ENCODE results near the gene TNFRSF17. TPM values are rescaled to one million over a fixed set of nuclear protein-coding genes. Genes with fewer than 3 reads are reported as not detected.
"Not testable (repeated sequence)": the region's sequence is repeated elsewhere in the genome, so short reads cannot be mapped to it uniquely, and the experiment has no call there.

Gene TNFRSF17
- total RNA-seq, 1 donor from 2014 or later = not detected

DNA sequence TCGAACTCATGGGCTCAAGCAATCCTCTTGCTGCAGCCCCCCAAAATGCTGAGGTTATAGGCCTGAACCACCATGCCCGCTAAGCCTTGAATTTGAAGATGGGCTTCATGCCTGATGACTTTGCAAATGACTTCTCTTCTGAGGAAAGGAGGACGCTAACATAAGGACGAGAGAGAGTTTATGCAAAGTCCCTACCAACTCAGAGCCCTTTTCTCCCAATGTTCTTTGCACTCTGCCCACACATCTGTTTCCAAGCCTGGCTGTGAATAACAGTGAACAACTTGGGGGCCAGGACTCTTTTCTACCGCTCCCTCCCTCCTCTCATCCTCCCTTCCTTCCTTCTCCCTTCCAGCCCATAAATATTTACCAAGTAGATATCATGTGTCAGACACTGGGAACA is 14.6 kb upstream of the TNFRSF17 start:
- Histone ChIP-seq H3K9me3 (ENCODE audit: control insufficient read depth in 3 of 3, low read length in 3 of 3) (no peaks in the 10 kb centered on the region), H3K36me3 (ENCODE audit: control insufficient read depth in 3 of 3, insufficient read depth in 3 of 3, low read length in 3 of 3) (no peaks in the 10 kb centered on the region), H3K4me3 (ENCODE audit: low read length in 3 of 3) (no peak overlapping the region), H3K27ac (ENCODE audit: low read depth, low read length) (no peak overlapping the region), H3K9ac (ENCODE audit: low read depth in 1 of 3, low read length in 3 of 3) (no peak overlapping the region), H3K27me3 (ENCODE audit: control insufficient read depth in 3 of 3, insufficient read depth in 3 of 3, low read length in 3 of 3) (no peaks in the 10 kb centered on the region), H3K4me1 (ENCODE audit: control insufficient read depth in 3 of 3, insufficient read depth in 3 of 3, low read length in 3 of 3) (no peaks in the 10 kb centered on the region)

DNA sequence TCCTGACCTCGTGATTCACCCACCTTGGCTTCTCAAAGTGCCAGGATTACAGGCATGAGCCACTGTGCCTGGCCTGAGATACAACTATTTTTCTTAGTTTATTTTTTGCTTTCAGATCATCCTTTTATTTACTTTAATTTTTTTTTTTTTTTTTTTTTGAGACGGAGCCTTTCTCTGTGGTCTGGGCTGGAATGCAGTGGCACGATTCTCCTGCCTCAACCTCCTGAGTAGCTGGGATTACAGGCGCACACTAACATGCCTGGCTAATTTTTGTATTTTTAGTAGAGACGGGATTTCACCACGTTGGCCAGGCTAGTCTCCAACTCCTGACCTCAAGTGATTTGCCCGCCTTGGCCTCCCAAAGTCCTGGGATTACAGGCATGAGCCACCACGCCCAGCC is 11.4 kb upstream of the TNFRSF17 start:
- not testable (repeated sequence) for H3K27me3 ChIP-seq (ENCODE audit: control insufficient read depth in 3 of 3, insufficient read depth in 3 of 3, low read length in 3 of 3); H3K9me3 ChIP-seq (ENCODE audit: control insufficient read depth in 3 of 3, low read length in 3 of 3); H3K36me3 ChIP-seq (ENCODE audit: control insufficient read depth in 3 of 3, insufficient read depth in 3 of 3, low read length in 3 of 3); H3K27ac ChIP-seq (ENCODE audit: low read depth, low read length); H3K4me1 ChIP-seq (ENCODE audit: control insufficient read depth in 3 of 3, insufficient read depth in 3 of 3, low read length in 3 of 3); H3K9ac ChIP-seq (ENCODE audit: low read depth in 1 of 3, low read length in 3 of 3); H3K4me3 ChIP-seq (ENCODE audit: low read length in 3 of 3)

DNA sequence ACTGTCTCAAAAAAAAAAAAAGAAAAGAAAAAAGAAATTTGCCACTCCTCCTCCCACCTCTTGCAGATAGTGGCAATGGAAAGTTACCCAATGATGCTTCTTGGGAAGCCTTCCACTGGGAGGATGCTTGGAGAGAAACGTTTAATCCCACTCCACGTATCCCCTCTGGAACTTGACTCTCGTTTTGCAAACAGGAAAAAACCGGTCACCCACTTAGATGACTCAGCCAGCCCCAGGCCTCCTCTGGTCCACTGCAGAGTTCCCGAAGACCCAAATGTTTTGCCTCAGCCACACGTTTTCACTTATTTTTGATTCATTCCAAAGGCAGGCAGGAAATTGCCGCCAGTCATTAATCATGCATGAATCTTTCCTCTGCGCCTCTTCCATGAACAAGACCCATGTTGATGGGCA is 9.3 kb upstream of the TNFRSF17 start:
- Histone ChIP-seq H3K27ac (ENCODE audit: low read depth, low read length) (no peak overlapping the region), H3K9me3 (ENCODE audit: control insufficient read depth in 3 of 3, low read length in 3 of 3) (no peaks in the 10 kb centered on the region), H3K9ac (ENCODE audit: low read depth in 1 of 3, low read length in 3 of 3) (no peak overlapping the region)

DNA sequence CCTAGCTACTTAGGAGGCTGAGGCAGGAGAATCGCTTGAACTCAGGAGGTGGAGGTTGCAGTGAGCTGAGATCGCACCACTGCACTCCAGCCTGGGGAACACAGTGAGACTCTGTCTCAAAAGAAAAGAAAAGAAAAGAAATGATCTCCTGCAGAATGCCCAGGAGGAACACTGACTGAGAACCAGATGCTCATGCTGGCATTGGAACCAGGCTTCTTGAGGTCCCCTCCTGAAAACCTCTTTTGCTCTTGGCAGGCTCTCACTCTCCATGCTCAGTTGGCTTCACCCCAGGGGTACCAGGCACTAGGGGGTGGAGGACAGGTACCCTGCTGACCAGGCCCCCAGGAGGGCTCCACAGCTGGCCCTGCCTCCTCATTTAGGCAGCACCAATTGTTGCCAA is 8.5 kb upstream of the TNFRSF17 start:
- H3K9me3 ChIP-seq (ENCODE audit: control insufficient read depth in 3 of 3, low read length in 3 of 3) = no peaks in the 10 kb centered on the region

More for the DNA sequence above, 9.3 kb upstream of the TNFRSF17 start:
- Histone ChIP-seq H3K4me3 (ENCODE audit: low read length in 3 of 3) (no peak overlapping the region), H3K27me3 (ENCODE audit: control insufficient read depth in 3 of 3, insufficient read depth in 3 of 3, low read length in 3 of 3) (no peaks in the 10 kb centered on the region), H3K4me1 (ENCODE audit: control insufficient read depth in 3 of 3, insufficient read depth in 3 of 3, low read length in 3 of 3) (no peaks in the 10 kb centered on the region), H3K36me3 (ENCODE audit: control insufficient read depth in 3 of 3, insufficient read depth in 3 of 3, low read length in 3 of 3) (no peaks in the 10 kb centered on the region)

DNA sequence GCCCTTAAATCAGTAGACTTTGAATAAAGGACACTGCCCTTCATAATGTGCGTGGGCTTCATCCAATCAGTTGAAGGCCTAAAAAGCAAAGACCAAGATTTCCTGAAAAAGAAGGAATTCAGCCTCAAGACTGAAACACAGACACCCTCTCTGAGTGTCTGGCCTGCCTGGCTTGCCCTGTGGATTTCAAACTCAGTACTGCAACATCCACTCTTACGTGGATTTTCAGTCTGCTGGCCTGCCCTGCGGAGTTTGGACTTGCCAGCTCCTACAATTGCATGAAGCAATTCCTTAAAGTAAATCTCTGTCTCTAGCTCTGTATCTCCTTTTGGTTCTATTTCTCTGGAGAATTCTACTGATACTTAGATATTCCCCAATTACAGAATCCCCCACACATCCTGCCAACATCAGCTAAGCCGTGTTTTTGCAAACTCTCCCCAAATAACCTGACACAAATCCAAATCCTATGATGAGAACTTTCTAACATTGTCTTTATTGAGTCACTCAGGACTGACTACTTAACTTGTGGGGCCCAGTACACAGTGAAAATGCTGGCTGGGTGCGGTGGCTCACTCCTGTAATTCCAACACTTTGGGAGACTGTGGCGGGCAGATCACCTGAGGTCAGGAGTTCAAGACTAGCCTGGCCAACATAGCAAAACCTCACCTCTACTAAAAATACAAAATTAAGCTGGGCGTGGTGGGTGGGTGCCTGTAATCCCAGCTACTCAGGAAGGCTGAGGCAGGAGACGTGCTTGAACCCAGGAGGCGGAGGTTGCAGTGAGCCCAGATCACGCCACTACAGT is 7.2 kb upstream of the TNFRSF17 start:
- Histone ChIP-seq H3K9me3 (ENCODE audit: control insufficient read depth in 3 of 3, low read length in 3 of 3) (no peaks in the 10 kb centered on the region), H3K27ac (ENCODE audit: low read depth, low read length) (no peak overlapping the region), H3K4me1 (ENCODE audit: control insufficient read depth in 3 of 3, insufficient read depth in 3 of 3, low read length in 3 of 3) (no peaks in the 10 kb centered on the region), H3K36me3 (ENCODE audit: control insufficient read depth in 3 of 3, insufficient read depth in 3 of 3, low read length in 3 of 3) (no peaks in the 10 kb centered on the region), H3K9ac (ENCODE audit: low read depth in 1 of 3, low read length in 3 of 3) (no peak overlapping the region), H3K4me3 (ENCODE audit: low read length in 3 of 3) (no peak overlapping the region), H3K27me3 (ENCODE audit: control insufficient read depth in 3 of 3, insufficient read depth in 3 of 3, low read length in 3 of 3) (no peaks in the 10 kb centered on the region)

More for the DNA sequence above, 8.5 kb upstream of the TNFRSF17 start:
- no peaks in the 10 kb centered on the region for H3K4me1 ChIP-seq (ENCODE audit: control insufficient read depth in 3 of 3, insufficient read depth in 3 of 3, low read length in 3 of 3)
- H3K9ac ChIP-seq (ENCODE audit: low read depth in 1 of 3, low read length in 3 of 3) = no peak overlapping the region
- H3K27ac ChIP-seq (ENCODE audit: low read depth, low read length) = no peak overlapping the region
- no peaks in the 10 kb centered on the region for H3K36me3 ChIP-seq (ENCODE audit: control insufficient read depth in 3 of 3, insufficient read depth in 3 of 3, low read length in 3 of 3)
- no peaks in the 10 kb centered on the region for H3K27me3 ChIP-seq (ENCODE audit: control insufficient read depth in 3 of 3, insufficient read depth in 3 of 3, low read length in 3 of 3)
- H3K4me3 ChIP-seq (ENCODE audit: low read length in 3 of 3) = no peak overlapping the region

DNA sequence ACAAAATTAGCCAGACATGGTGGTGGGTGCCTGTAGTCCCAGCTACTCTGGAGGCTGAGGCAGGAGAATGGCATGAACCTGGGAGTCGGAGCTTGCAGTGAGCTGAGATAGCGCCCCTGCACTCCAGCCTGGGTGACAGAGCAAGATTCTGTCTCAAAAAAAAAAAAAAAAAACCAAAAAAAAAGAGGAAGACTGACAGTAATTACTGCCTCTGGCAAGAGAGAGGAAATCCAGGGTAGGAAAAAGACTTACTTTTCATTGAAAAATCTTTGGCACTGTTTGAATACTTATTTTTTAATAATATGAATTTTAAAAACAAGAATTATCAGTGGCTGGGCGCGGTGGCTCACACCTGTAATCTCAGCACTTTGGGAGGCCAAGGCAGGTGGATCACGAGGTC is 2.6 kb upstream of the TNFRSF17 start:
- H3K36me3 ChIP-seq (ENCODE audit: control insufficient read depth in 3 of 3, insufficient read depth in 3 of 3, low read length in 3 of 3); H3K4me1 ChIP-seq (ENCODE audit: control insufficient read depth in 3 of 3, insufficient read depth in 3 of 3, low read length in 3 of 3); H3K9ac ChIP-seq (ENCODE audit: low read depth in 1 of 3, low read length in 3 of 3); H3K27ac ChIP-seq (ENCODE audit: low read depth, low read length); H3K9me3 ChIP-seq (ENCODE audit: control insufficient read depth in 3 of 3, low read length in 3 of 3); H3K4me3 ChIP-seq (ENCODE audit: low read length in 3 of 3); H3K27me3 ChIP-seq (ENCODE audit: control insufficient read depth in 3 of 3, insufficient read depth in 3 of 3, low read length in 3 of 3): not testable (repeated sequence)

DNA sequence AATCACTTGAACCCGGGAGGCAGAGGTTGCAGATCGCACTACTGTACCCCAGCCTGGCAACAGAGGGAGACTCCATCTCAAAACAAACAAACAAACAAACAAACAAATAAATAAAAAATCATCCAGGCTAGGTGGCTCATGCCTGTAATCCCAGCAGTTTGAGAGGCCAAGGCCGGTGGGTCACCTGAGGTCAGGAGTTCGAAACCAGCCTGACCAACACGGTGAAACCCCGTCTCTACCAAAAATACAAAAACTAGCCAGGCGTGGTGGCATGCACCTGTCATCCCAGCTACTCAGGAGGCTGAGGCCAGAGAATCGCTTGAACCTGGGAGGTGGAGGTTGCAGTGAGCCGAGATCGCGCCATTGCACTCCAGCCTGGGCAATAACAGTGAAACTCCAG is 2.0 kb upstream of the TNFRSF17 start:
- H3K4me1 ChIP-seq (ENCODE audit: control insufficient read depth in 3 of 3, insufficient read depth in 3 of 3, low read length in 3 of 3); H3K4me3 ChIP-seq (ENCODE audit: low read length in 3 of 3); H3K9me3 ChIP-seq (ENCODE audit: control insufficient read depth in 3 of 3, low read length in 3 of 3); H3K36me3 ChIP-seq (ENCODE audit: control insufficient read depth in 3 of 3, insufficient read depth in 3 of 3, low read length in 3 of 3); H3K9ac ChIP-seq (ENCODE audit: low read depth in 1 of 3, low read length in 3 of 3); H3K27ac ChIP-seq (ENCODE audit: low read depth, low read length); H3K27me3 ChIP-seq (ENCODE audit: control insufficient read depth in 3 of 3, insufficient read depth in 3 of 3, low read length in 3 of 3): not testable (repeated sequence)

DNA sequence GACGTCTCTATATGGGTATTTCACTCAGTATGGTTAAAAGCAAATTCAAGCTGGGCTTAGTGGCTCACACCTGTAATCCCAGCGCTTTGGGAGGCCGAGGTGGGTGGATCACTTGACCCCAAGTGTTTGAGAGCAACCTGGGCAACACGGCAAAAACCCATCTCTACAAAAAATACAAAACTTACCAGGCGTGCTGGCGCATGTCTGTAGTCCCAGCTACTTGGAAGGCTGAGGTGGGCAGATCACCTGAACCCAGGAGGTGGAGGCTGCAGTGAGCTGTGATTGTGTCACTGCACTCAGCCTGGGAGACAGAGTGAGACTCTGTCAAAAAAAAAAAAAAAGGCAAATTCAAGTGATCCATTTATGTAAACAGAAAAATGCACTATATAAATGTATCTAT is 1.3 kb upstream of the TNFRSF17 start:
- no peaks in the 10 kb centered on the region for H3K27me3 ChIP-seq (ENCODE audit: control insufficient read depth in 3 of 3, insufficient read depth in 3 of 3, low read length in 3 of 3)
- H3K36me3 ChIP-seq (ENCODE audit: control insufficient read depth in 3 of 3, insufficient read depth in 3 of 3, low read length in 3 of 3) = no peaks in the 10 kb centered on the region
- no peak overlapping the region for H3K4me3 ChIP-seq (ENCODE audit: low read length in 3 of 3)
- no peaks in the 10 kb centered on the region for H3K4me1 ChIP-seq (ENCODE audit: control insufficient read depth in 3 of 3, insufficient read depth in 3 of 3, low read length in 3 of 3)
- no peaks in the 10 kb centered on the region for H3K9me3 ChIP-seq (ENCODE audit: control insufficient read depth in 3 of 3, low read length in 3 of 3)
- no peak overlapping the region for H3K9ac ChIP-seq (ENCODE audit: low read depth in 1 of 3, low read length in 3 of 3)
- no peak overlapping the region for H3K27ac ChIP-seq (ENCODE audit: low read depth, low read length)

DNA sequence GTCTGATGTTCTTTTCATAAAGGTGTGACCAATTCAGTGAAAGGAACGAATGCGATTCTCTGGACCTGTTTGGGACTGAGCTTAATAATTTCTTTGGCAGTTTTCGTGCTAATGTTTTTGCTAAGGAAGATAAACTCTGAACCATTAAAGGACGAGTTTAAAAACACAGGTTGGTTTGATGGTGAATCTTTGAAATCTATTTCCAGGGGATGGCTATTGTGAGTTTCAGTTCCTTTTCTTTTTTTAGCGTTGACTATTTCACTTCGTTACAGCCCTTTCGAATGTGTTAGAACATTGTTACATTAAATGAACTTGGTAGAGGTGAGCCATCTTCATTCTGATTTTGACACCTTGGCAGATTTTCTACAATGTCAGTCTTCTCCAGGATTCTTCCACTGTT is 1.2 kb downstream of the TNFRSF17 start:
- Histone ChIP-seq H3K36me3 (ENCODE audit: control insufficient read depth in 3 of 3, insufficient read depth in 3 of 3, low read length in 3 of 3) (no peaks in the 10 kb centered on the region), H3K27ac (ENCODE audit: low read depth, low read length) (no peak overlapping the region), H3K9me3 (ENCODE audit: control insufficient read depth in 3 of 3, low read length in 3 of 3) (no peaks in the 10 kb centered on the region), H3K4me1 (ENCODE audit: control insufficient read depth in 3 of 3, insufficient read depth in 3 of 3, low read length in 3 of 3) (no peaks in the 10 kb centered on the region), H3K4me3 (ENCODE audit: low read length in 3 of 3) (no peak overlapping the region), H3K9ac (ENCODE audit: low read depth in 1 of 3, low read length in 3 of 3) (no peak overlapping the region), H3K27me3 (ENCODE audit: control insufficient read depth in 3 of 3, insufficient read depth in 3 of 3, low read length in 3 of 3) (no peaks in the 10 kb centered on the region)

DNA sequence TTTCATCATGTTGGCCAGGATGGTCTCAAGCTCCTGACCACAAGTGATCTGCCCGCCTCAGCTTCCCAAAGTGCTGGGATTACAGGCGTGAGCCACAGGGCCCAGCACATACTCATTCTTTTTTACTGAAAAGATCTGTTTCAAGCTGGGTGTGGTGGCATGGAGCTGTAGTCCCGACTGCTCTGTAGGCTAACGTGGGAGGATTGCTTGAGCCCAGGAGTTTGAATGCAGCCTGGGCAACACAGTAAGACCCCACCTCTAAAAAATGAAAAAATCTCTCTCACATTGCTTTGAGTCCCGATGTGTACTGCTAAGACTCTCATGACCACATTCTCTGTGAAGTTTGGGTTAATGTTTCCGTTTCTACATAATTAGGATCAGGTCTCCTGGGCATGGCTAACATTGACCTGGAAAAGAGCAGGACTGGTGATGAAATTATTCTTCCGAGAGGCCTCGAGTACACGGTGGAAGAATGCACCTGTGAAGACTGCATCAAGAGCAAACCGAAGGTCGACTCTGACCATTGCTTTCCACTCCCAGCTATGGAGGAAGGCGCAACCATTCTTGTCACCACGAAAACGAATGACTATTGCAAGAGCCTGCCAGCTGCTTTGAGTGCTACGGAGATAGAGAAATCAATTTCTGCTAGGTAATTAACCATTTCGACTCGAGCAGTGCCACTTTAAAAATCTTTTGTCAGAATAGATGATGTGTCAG is 2.3 kb downstream of the TNFRSF17 start:
- Histone ChIP-seq H3K4me1 (ENCODE audit: control insufficient read depth in 3 of 3, insufficient read depth in 3 of 3, low read length in 3 of 3) (no peaks in the 10 kb centered on the region), H3K27ac (ENCODE audit: low read depth, low read length) (no peak overlapping the region)

More for the DNA sequence above, 2.3 kb downstream of the TNFRSF17 start:
- Histone ChIP-seq H3K4me3 (ENCODE audit: low read length in 3 of 3) (no peak overlapping the region), H3K36me3 (ENCODE audit: control insufficient read depth in 3 of 3, insufficient read depth in 3 of 3, low read length in 3 of 3) (peaks cover 0 to 1% (median 0%) of the 10 kb centered on the region in 3 donors), H3K27me3 (ENCODE audit: control insufficient read depth in 3 of 3, insufficient read depth in 3 of 3, low read length in 3 of 3) (no peaks in the 10 kb centered on the region), H3K9me3 (ENCODE audit: control insufficient read depth in 3 of 3, low read length in 3 of 3) (no peaks in the 10 kb centered on the region), H3K9ac (ENCODE audit: low read depth in 1 of 3, low read length in 3 of 3) (no peak overlapping the region)
